Spinal cord (tissue), 10 donors: Measurements from ENCODE around the gene HEXA. TPM values are rescaled to one million over a fixed set of nuclear protein-coding genes. Genes with fewer than 3 reads are reported as not detected.
"Not testable (repeated sequence)": the region's sequence is repeated elsewhere in the genome, so short reads cannot be mapped to it uniquely, and the experiment has no call there.

Source experiments
- DNase-seq, 6 donors: peaks; one replicate each; pipeline versions ENCODE4 v3.0.0 to v3.0.0-alpha.2; 2013 to 2015; ENCODE audit warnings: low spot score in 6 of 6, low read depth in 4 of 6
- H3K27ac ChIP-seq: one replicate; pipeline ENCODE4 v1.5.1; 2013; ENCODE audit warnings: low read depth, low read length, control low read depth
- H3K27me3 ChIP-seq: one replicate; pipeline ENCODE4 v1.6.1; 2013; ENCODE audit warnings: low read length; ENCODE audit not compliant: control insufficient read depth, insufficient read depth
- H3K36me3 ChIP-seq: one replicate; pipeline ENCODE4 v1.6.1; 2013; ENCODE audit warnings: low read length; ENCODE audit not compliant: control insufficient read depth, insufficient read depth
- H3K4me1 ChIP-seq: one replicate; pipeline ENCODE4 v1.6.1; 2013; ENCODE audit warnings: low read length; ENCODE audit not compliant: control insufficient read depth, insufficient read depth
- H3K4me3 ChIP-seq: one replicate; pipeline ENCODE4 v1.5.1; 2013; ENCODE audit warnings: low read depth, low read length, control low read depth
- H3K9me3 ChIP-seq: one replicate; pipeline ENCODE4 v1.6.1; 2013; ENCODE audit warnings: low read length; ENCODE audit not compliant: control insufficient read depth, insufficient read depth
- WGBS: methylation state at CpG from one replicate; pipeline ENCODE4 v1.1.5; 2013; ENCODE audit warnings: missing lambda C conversion rate; ENCODE audit not compliant: insufficient coverage; 5-methylcytosine and 5-hydroxymethylcytosine counted together
- long read RNA-seq, 4 donors: transcript quantifications; one replicate each; lab custom pipeline, GENCODE V29; 2026
- polyA plus RNA-seq, 2 donors: library from polyadenylated mRNA; unstranded; fragments of 120-200 nt; gene quantifications; one replicate each; pipeline ENCODE4 v1.2.1, GENCODE V29; 2013; ENCODE audit not compliant: insufficient read length in 2 of 2
- total RNA-seq, 2 donors: library from RNA; depleted of rRNA in 1 of 2; stranded (reverse); fragments of 120-200 nt in 1 of 2; fragments of >200 nt in 1 of 2; gene quantifications; one replicate each; pipeline versions ENCODE4 v1.2.3 to v1.2.4, GENCODE V29; 2013 to 2014
- donor health status: healthy.

The HEXA gene
- total RNA-seq (100 to 1,000 TPM in 1 of 2 donors, 10 to 100 TPM in 1; 52.8 to 108 TPM), polyA plus RNA-seq (10 to 100 TPM; 65.5 to 81.1 TPM)
- long read RNA-seq, donor 1, full-length matches to known transcripts, result 14 of 20 reads
- long read RNA-seq, donor 1, partial matches to known transcripts, result 6 of 20 reads
- long read RNA-seq, donor 1, other reads (novel, unspliced or antisense), result 0 of 20 reads
- long read RNA-seq, donor 2, full-length matches to known transcripts, result 4 of 10 reads
- long read RNA-seq, donor 2, partial matches to known transcripts, result 6 of 10 reads
- long read RNA-seq, donor 2, other reads (novel, unspliced or antisense), result 0 of 10 reads
- long read RNA-seq, donor 3, full-length matches to known transcripts, result 5 of 5 reads
- long read RNA-seq, donor 3, partial matches to known transcripts, result 0 of 5 reads
- long read RNA-seq, donor 3, other reads (novel, unspliced or antisense), result 0 of 5 reads
- long read RNA-seq, donor 4, full-length matches to known transcripts, result 29 of 39 reads
- long read RNA-seq, donor 4, partial matches to known transcripts, result 10 of 39 reads
- long read RNA-seq, donor 4, other reads (novel, unspliced or antisense), result 0 of 39 reads

- peak within 1 kb of the TSS; percentile 94 for H3K4me3 ChIP-seq
- under 1% methylated on average over 49 of the region's 50 CpGs for WGBS
- H3K36me3 ChIP-seq, result peaks cover 3% of the 10 kb centered on the region
- peak; percentile 91 to 98 (median 94) for DNase-seq
- no peaks in the 10 kb centered on the region for H3K27me3 ChIP-seq
- peaks cover 6% of the 10 kb centered on the region for H3K4me1 ChIP-seq
- H3K9me3 ChIP-seq, result no peaks in the 10 kb centered on the region
- peak within 1 kb of the TSS; percentile 73 for H3K27ac ChIP-seq
These were observed at the start of gene HEXA for GRCh38 chr15:72375846-72376581. HEXA (minus strand) TSS chr15:72376014; CDS start chr15:72375972, 42 bp downstream.

GRCh38 chr15:72423256-72423655 is 47.4 kb upstream of the HEXA start:
- Histone ChIP-seq H3K27me3 (peaks cover 2% of the 10 kb centered on the region), H3K4me3 (no peak overlapping the region), H3K4me1 (no peaks in the 10 kb centered on the region), H3K9me3 (peaks cover 2% of the 10 kb centered on the region), H3K27ac (no peak overlapping the region), H3K36me3 (no peaks in the 10 kb centered on the region)
- no peak for DNase-seq
- 78% methylated on average over 2 of the region's 2 CpGs for WGBS

GRCh38 chr15:72421484-72421883 is 45.7 kb upstream of the HEXA start:
- peaks cover 2% of the 10 kb centered on the region for H3K9me3 ChIP-seq
- peaks cover 2% of the 10 kb centered on the region for H3K27me3 ChIP-seq
- no peak overlapping the region for H3K27ac ChIP-seq
- no peak for DNase-seq
- WGBS, result no CpG with 5 or more reads among the region's 1 CpG
- H3K4me3 ChIP-seq, result no peak overlapping the region
- H3K4me1 ChIP-seq, result no peaks in the 10 kb centered on the region
- H3K36me3 ChIP-seq, result no peaks in the 10 kb centered on the region

- no peak overlapping the region for H3K4me3 ChIP-seq
- H3K27me3 ChIP-seq, result peaks cover 2% of the 10 kb centered on the region
- H3K9me3 ChIP-seq, result peaks cover 2% of the 10 kb centered on the region
- no peak for DNase-seq
- H3K4me1 ChIP-seq, result no peaks in the 10 kb centered on the region
- no peak overlapping the region for H3K27ac ChIP-seq
- no CpG with 5 or more reads among the region's 2 CpGs for WGBS
- no peaks in the 10 kb centered on the region for H3K36me3 ChIP-seq
These were observed 44.8 kb upstream of the HEXA start for GRCh38 chr15:72420576-72420975.

GRCh38 chr15:72419768-72420167 is 44.0 kb upstream of the HEXA start:
- 60% methylated on average over 1 of the region's 3 CpGs for WGBS
- H3K4me1 ChIP-seq, H3K9me3 ChIP-seq, H3K27me3 ChIP-seq, DNase-seq, H3K4me3 ChIP-seq, H3K36me3 ChIP-seq, H3K27ac ChIP-seq: not testable (repeated sequence)

GRCh38 chr15:72415304-72415703 is 39.5 kb upstream of the HEXA start:
- H3K27me3 ChIP-seq, result no peaks in the 10 kb centered on the region
- H3K27ac ChIP-seq, result no peak overlapping the region
- H3K4me1 ChIP-seq, result no peaks in the 10 kb centered on the region
- no peak for DNase-seq
- no peak overlapping the region for H3K4me3 ChIP-seq
- no peaks in the 10 kb centered on the region for H3K9me3 ChIP-seq
- H3K36me3 ChIP-seq, result no peaks in the 10 kb centered on the region
- no CpG with 5 or more reads among the region's 2 CpGs for WGBS

GRCh38 chr15:72413337-72413736 is 37.5 kb upstream of the HEXA start:
- not testable (repeated sequence) for H3K27ac ChIP-seq, H3K4me1 ChIP-seq, DNase-seq, H3K36me3 ChIP-seq, H3K27me3 ChIP-seq, H3K9me3 ChIP-seq, H3K4me3 ChIP-seq
- WGBS, result no CpG with 5 or more reads among the region's 3 CpGs

- Histone ChIP-seq H3K27ac (no peak overlapping the region), H3K27me3 (peaks cover 12% of the 10 kb centered on the region), H3K9me3 (no peaks in the 10 kb centered on the region), H3K4me3 (no peak overlapping the region), H3K4me1 (no peaks in the 10 kb centered on the region), H3K36me3 (no peaks in the 10 kb centered on the region)
- DNase-seq, result no peak
- WGBS, result no CpG with 5 or more reads among the region's 1 CpG
These were observed 35.7 kb upstream of the HEXA start for GRCh38 chr15:72411544-72411943.

GRCh38 chr15:72411111-72411510 is 35.3 kb upstream of the HEXA start:
- Histone ChIP-seq H3K36me3 (no peaks in the 10 kb centered on the region), H3K27ac (no peak overlapping the region), H3K9me3 (no peaks in the 10 kb centered on the region), H3K4me1 (no peaks in the 10 kb centered on the region), H3K27me3 (peaks cover 12% of the 10 kb centered on the region), H3K4me3 (no peak overlapping the region)
- no peak for DNase-seq
- 95% methylated on average over 5 of the region's 5 CpGs for WGBS
